ENCODE data around the gene RCAN1. TPM values are rescaled to one million over a fixed set of nuclear protein-coding genes. Genes with fewer than 3 reads are reported as not detected.

RCAN1 gene
- total and polyA plus RNA-seq, 9 of the 15 experiments (the other 6 are each of a cell fraction or from before 2014, with no cell fraction given) = 4.4 to 16.5 (median 12.3) TPM

- FAIRE-seq = no peak
- Histone ChIP-seq H3K27ac (ENCODE audit: extremely low read depth, low read depth, low read length) (no peak overlapping the region), H3K27me3 (ENCODE audit: control insufficient read depth in 2 of 2, insufficient read depth in 2 of 2, low read length in 2 of 2) (peaks cover 0 to 9% of the 10 kb centered on the region in 2 experiments; a peak in 1 of 5 replicates), H2AFZ (ENCODE audit: low read depth, low read length) (no peak overlapping the region), H3K4me1 (replicated peaks in 1 of 2; ENCODE audit: control insufficient read depth in 2 of 2, insufficient read depth in 2 of 2, low read length in 2 of 2) (peaks cover 7 to 16% of the 10 kb centered on the region in 2 experiments; a peak in 4 of 5 replicates), H3K36me3 (ENCODE audit: control insufficient read depth, insufficient read depth, low read length) (no peaks in the 10 kb centered on the region), H3K4me2 (ENCODE audit: insufficient read depth, low read length) (no peak overlapping the region), H3K4me3 (no peak overlapping the region), H4K20me1 (replicated peaks; ENCODE audit: control insufficient read depth, insufficient read depth, low read length) (peaks cover 14% of the 10 kb centered on the region; the same call in 1 of the 2 replicates), H3K9me1 (ENCODE audit: control insufficient read depth, insufficient read depth, low read length) (no peaks in the 10 kb centered on the region), H3K9me3 (replicated peaks; ENCODE audit: control insufficient read depth, insufficient read depth, low read depth, low read length) (no peaks in the 10 kb centered on the region), H3K79me2 (ENCODE audit: control insufficient read depth, insufficient read depth, low read length) (no peaks in the 10 kb centered on the region), H3K9ac (ENCODE audit: insufficient read depth in 1 of 2, low read depth in 2 of 2, low read length in 2 of 2) (0 out of 4 replicates have a peak overlapping the region, but pooled peaks of 1 of the 2 experiments have one; percentile 19)
- no peak for TF ChIP-seq ZNF518B (CRISPR knock-in tag; IDR thresholded peaks at IDR 0.05)
- POLR2A ChIA-PET = interaction anchor here (0.6 kb wide), 1 partner anchor 20 kb away, joined by 3 read pairs; no protein-coding TSS in a partner anchor
- 70% methylated on average over 8 of the region's 8 CpGs for WGBS (ENCODE audit: insufficient coverage, low coverage, missing lambda C conversion rate)
- CTCF ChIA-PET (ENCODE audit: low intra/inter-chr PET ratio) = no interaction called here
- ATAC-seq = no peak
- DNase-seq (ENCODE audit: extremely low read depth in 1 of 4, low spot score in 3 of 4) = no peak
- in situ Hi-C loops (cut with MboI) (no loop called here), intact Hi-C loops (cut with micrococcal nuclease) (no loop called here)
- BruUV-seq (replicated peaks) = no TSS peak
Observed at GRCh38 chr21:34595457-34595856, 19.5 kb downstream of the RCAN1 start.
